Left lung (tissue), 10 donors: ENCODE results near the gene PIP5KL1. TPM values are rescaled to one million over a fixed set of nuclear protein-coding genes. Genes with fewer than 3 reads are reported as not detected.

Experiments
- ATAC-seq: fragments of 200-7000 bp; cut with Tn5 transposase; one replicate; pipeline ENCODE4 v1.9.1; 2020; ENCODE audit warnings: moderate library complexity
- DNase-seq, 4 donors: peaks; one replicate each; pipeline ENCODE4 v3.0.0-alpha.2; 2013 to 2020
- H3K27ac ChIP-seq, 2 donors: fragments of 200-600 bp; sonication (generic) in 1 of 2; one replicate each; pipeline versions ENCODE4 v1.5.0 to v1.8.0; 2020 to 2021
- H3K27me3 ChIP-seq, 2 donors: fragments of 200-600 bp; sonication (generic) in 1 of 2; one replicate each; pipeline versions ENCODE4 v1.5.0 to v1.8.0; 2020 to 2021
- H3K36me3 ChIP-seq, 2 donors: fragments of 200-600 bp; sonication (generic) in 1 of 2; one replicate each; pipeline versions ENCODE4 v1.5.0 to v1.8.0; 2020 to 2021
- H3K4me1 ChIP-seq, 2 donors: fragments of 200-600 bp; one replicate each; pipeline ENCODE4 v1.8.0; 2021
- H3K4me3 ChIP-seq, 2 donors: fragments of 200-600 bp; sonication (generic) in 1 of 2; one replicate each; pipeline versions ENCODE4 v1.5.0 to v1.8.0; 2020 to 2021; ENCODE audit warnings: mild to moderate bottlenecking in 1 of 2
- H3K9me3 ChIP-seq, 2 donors: fragments of 200-600 bp; sonication (generic) in 1 of 2; one replicate each; pipeline versions ENCODE4 v1.5.0 to v1.8.0; 2020 to 2021
- intact Hi-C, 2 donors: fragments of 100-400 bp; cut with DNase I; formaldehyde crosslinking; loops; one replicate each; pipeline versions ENCODE4 v1.11.2 to v1.14.2; 2022
- polyA plus RNA-seq, 6 donors: library from polyadenylated mRNA; unstranded; fragments of 120-200 nt; gene quantifications; one replicate each; pipeline ENCODE4 v1.2.1, GENCODE V29; 2013; ENCODE audit not compliant: insufficient read length in 6 of 6
- total RNA-seq, 2 donors: library from RNA; stranded (reverse); fragmentation: NEBNext Ultra II Directional; extraction: Animal tissue kit (Norgen Biotek cat#: 25700); gene quantifications; one replicate each; pipeline ENCODE4 v1.2.1, GENCODE V29; 2021
- TF ChIP-seq, protein P1 (sequence below), 2 donors: fragments of 200-600 bp; sonication (generic) in 1 of 2; IDR thresholded peaks; one replicate each; pipeline versions ENCODE4 v1.5.0 to v1.8.0; 2021; ENCODE audit warnings: antibody characterized with exemption in 2 of 2
- donor health status: DM: no; HTN: yes; CAD: no.
- donor health status: DM: no; HTN: no; CAD: no.

PIP5KL1 gene
- total and polyA plus RNA-seq, 8 donors, result 2.7 to 7.9 (median 5.0) TPM

GRCh38 chr9:127977884-127978647, 47.5 kb upstream of the PIP5KL1 start:
- ATAC-seq, result peak; percentile 48
- TF ChIP-seq, protein P1, sequence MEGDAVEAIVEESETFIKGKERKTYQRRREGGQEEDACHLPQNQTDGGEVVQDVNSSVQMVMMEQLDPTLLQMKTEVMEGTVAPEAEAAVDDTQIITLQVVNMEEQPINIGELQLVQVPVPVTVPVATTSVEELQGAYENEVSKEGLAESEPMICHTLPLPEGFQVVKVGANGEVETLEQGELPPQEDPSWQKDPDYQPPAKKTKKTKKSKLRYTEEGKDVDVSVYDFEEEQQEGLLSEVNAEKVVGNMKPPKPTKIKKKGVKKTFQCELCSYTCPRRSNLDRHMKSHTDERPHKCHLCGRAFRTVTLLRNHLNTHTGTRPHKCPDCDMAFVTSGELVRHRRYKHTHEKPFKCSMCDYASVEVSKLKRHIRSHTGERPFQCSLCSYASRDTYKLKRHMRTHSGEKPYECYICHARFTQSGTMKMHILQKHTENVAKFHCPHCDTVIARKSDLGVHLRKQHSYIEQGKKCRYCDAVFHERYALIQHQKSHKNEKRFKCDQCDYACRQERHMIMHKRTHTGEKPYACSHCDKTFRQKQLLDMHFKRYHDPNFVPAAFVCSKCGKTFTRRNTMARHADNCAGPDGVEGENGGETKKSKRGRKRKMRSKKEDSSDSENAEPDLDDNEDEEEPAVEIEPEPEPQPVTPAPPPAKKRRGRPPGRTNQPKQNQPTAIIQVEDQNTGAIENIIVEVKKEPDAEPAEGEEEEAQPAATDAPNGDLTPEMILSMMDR (IDR thresholded peaks at IDR 0.05), result no peak
- intact Hi-C loops, result no loop called here
- peaks cover 50 to 82% of the 10 kb centered on the region in 2 donors for H3K4me1 ChIP-seq
- no peaks in the 10 kb centered on the region for H3K36me3 ChIP-seq
- H3K27me3 ChIP-seq, result peaks cover 0 to 12% of the 10 kb centered on the region in 2 donors
- H3K4me3 ChIP-seq, result peak overlapping the region; percentile 58 to 67
- peak in 1 of 4 donors; percentile 81 for DNase-seq
- no peaks in the 10 kb centered on the region for H3K9me3 ChIP-seq
- peak overlapping the region; percentile 70 to 75 for H3K27ac ChIP-seq

DNA sequence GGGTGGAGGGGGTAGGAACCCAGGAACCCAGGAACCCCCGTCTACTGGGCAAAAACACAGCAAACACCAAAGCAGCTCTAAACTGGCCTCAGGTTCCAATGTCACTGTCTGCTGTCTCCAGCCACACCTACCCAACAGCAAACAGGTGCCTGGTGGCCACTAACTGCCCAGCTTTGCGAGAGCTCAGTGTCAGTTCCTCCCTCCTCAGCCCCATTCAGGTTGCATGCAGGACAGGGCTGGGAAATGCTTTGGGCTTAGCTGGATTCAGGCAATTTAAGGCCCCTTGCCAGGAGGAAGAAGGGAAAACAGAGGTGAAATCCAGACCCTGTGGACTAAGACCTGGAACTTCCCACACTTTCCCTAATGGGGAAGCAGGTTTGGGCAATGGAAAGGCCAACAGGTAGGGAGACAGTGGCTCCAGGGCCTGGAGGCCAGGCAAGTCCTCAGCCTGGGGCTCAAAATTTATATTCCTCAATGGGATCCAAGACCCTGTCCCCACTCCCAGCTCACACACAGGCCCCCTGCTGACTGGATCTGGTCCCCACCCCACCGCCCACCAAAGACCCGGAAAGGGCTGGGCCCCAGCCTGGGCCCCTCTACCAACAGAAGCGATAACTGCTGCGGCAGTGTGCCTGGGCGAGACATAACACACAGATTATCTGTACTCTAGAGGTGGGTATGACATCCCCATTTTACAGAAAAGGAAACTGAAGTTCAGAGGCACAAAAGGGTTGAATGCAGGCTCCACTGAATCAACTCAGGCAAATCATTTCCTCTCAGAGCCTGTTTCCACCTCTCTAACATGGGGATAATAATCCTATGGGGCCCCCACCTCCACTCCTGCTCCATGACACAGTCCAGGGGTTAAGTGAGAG, 46.7 kb upstream of the PIP5KL1 start:
- intact Hi-C loops, result no loop called here
- peak overlapping the region; percentile 70 to 75 for H3K27ac ChIP-seq
- H3K27me3 ChIP-seq, result peaks cover 0 to 12% of the 10 kb centered on the region in 2 donors
- peak overlapping the region; percentile 58 to 67 for H3K4me3 ChIP-seq
- no peaks in the 10 kb centered on the region for H3K36me3 ChIP-seq
- no peaks in the 10 kb centered on the region for H3K9me3 ChIP-seq
- TF ChIP-seq, protein P1 (IDR thresholded peaks at IDR 0.05), result no peak
- ATAC-seq (no peak), DNase-seq (no peak)
- peaks cover 56 to 90% of the 10 kb centered on the region in 2 donors for H3K4me1 ChIP-seq

DNA sequence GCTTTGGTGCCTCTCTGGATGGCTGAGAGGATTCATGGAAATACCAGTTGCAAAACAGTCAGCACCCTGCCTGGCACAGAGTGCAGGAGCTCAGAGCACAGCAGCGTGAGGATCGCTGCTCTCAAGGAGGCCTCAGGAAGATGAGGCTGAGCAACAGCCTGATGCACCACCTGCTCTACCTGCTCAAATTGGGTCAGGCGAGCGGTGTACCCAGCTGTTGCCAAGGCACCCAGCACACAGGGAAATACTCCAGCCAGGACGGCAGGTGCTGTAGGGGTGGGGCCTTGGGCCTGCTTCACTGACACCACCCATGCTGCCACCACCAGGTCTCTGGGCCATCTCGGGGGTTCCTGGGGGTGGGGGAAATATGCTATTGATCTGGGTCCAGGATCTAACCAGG, 45.9 kb upstream of the PIP5KL1 start:
- ATAC-seq (peak; percentile 33), DNase-seq (no peak)
- intact Hi-C loops, result no loop called here
- Histone ChIP-seq H3K4me3 (peak overlapping the region in 1 of 2 donors; percentile 58), H3K4me1 (peaks cover 60 to 92% of the 10 kb centered on the region in 2 donors), H3K9me3 (no peaks in the 10 kb centered on the region), H3K27me3 (peaks cover 0 to 12% of the 10 kb centered on the region in 2 donors), H3K36me3 (no peaks in the 10 kb centered on the region), H3K27ac (peak overlapping the region in 1 of 2 donors; percentile 70)
- TF ChIP-seq, protein P1 (IDR thresholded peaks at IDR 0.05), result no peak

DNA sequence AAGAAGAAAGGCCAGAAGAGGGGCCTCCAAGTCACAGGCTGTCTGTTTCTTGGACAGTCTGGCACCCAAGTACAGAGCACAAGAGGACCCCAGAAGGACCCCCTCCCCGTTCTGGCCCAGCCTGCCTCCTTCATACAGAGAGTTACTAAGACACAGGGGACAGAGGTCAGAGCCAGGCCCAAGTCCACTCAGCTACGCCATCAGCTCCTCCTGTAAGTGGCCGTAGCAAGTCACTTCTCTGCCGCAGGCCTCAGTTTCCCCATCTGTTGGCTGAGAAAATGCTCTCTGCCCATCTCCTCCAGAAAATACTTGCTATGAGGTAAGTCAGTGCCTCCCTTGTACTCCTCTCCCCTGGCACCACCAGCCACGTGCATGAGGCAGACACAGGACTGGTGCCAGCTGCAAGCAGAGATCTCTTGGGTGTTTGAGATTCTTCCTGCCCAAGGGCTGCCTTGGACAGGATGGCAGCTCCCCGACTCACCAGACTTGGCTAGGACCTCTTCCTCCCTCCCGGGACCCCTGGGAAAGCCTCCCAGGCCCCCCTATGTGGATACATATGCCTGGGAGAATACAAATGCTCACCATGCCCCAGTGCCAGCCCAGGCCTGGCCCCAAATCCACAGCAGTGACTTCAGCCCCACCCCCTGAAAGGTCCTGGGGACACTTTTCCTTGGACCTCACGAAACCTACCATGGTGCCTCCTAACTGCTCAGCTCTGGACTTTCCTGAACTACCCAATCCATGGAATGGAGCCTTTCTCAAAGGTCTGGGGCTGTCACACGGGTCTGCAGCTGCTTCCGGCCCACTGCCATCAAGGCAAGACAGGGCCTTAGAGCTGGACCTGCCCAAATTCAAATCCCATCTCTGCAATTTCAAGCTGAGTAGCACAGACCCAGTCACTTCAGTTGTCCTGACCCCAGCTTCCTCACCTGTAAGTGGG, 45.1 kb upstream of the PIP5KL1 start:
- H3K9me3 ChIP-seq, result no peaks in the 10 kb centered on the region
- intact Hi-C loops, result no loop called here
- no peak overlapping the region for H3K4me3 ChIP-seq
- H3K27me3 ChIP-seq, result peaks cover 0 to 12% of the 10 kb centered on the region in 2 donors
- peak overlapping the region in 1 of 2 donors; percentile 70 for H3K27ac ChIP-seq
- no peaks in the 10 kb centered on the region for H3K36me3 ChIP-seq
- ATAC-seq (no peak), DNase-seq (no peak)
- H3K4me1 ChIP-seq, result peaks cover 59 to 96% of the 10 kb centered on the region in 2 donors
- TF ChIP-seq, protein P1 (IDR thresholded peaks at IDR 0.05), result no peak
